ENCODE data around the gene ALG14. TPM values are rescaled to one million over a fixed set of nuclear protein-coding genes. Genes with fewer than 3 reads are reported as not detected.

ALG14 gene
- polyA plus RNA-seq, 1 of the 3 experiments (the other 2 are of a cell fraction) = 2.5 TPM

DNA sequence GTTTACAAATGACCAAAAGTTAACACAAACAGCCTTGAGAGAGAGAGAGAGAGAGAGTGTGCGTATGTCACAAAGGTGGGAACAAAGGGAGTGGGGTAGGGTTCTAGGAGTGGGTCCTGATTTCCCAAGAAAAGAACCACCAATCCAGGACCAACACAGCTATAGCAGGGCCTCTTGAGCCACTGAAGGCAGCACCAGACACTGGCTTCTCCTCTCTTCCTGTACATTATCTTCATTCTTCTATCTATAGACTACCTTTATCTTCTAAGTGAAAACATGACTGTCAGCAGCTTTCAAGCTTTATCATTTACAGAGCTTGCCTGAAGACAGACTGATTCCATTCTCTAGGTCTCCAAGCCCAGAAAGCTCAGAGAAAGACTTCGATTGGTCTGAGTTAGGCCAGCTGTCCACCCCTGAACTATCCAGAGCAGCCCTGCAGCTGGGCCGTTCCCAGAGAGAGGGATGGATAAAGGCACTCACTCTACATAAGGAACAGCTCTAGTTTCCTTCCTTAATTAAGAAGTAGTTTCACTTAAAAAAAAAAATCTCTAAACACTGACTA, 11.2 kb downstream of the ALG14 start:
- WGBS (ENCODE audit: low lambda C conversion rate) = 95% methylated on average over 3 of the region's 3 CpGs
- Histone ChIP-seq H3K9me2 (no peaks in the 10 kb centered on the region), H3K9ac (no peak overlapping the region), H3K79me2 (ENCODE audit: insufficient read depth) (no peaks in the 10 kb centered on the region), H4K20me1 (ENCODE audit: insufficient read depth) (no peaks in the 10 kb centered on the region), H3F3A (replicated peaks; ENCODE audit: insufficient read depth) (peaks cover 14% of the 10 kb centered on the region), H3K27me3 (ENCODE audit: insufficient read depth) (no peaks in the 10 kb centered on the region), H3K27ac (ENCODE audit: low read depth in 2 of 2, low read length in 1 of 2) (no peak overlapping the region), H3K4me2 (no peak overlapping the region), H2AFZ (ENCODE audit: low read depth) (no peak overlapping the region), H3K9me3 (no peaks in the 10 kb centered on the region), H3K4me3 (ENCODE audit: low read depth in 2 of 2, low read length in 1 of 2) (no peak overlapping the region), H3K36me3 (replicated peaks in 1 of 2; ENCODE audit: control insufficient read depth in 1 of 2, insufficient read depth in 2 of 2, low read length in 1 of 2) (peaks cover 6 to 19% of the 10 kb centered on the region in 2 experiments), H3K4me1 (ENCODE audit: control insufficient read depth in 1 of 2, insufficient read depth in 2 of 2, low read depth in 1 of 2, low read length in 1 of 2) (no peaks in the 10 kb centered on the region)
- POLR2A ChIA-PET = no interaction called here
- no peak for DNase-seq
- CTCF ChIA-PET = interaction anchor here (0.7 to 4.1 kb wide), 5 partner anchors 13 to 1026 kb away, joined by 3 to 13 read pairs (median 5); no protein-coding TSS in a partner anchor
- TF ChIP-seq POLR2AphosphoS5 (IDR thresholded peaks at IDR 0.05; ENCODE audit: low read depth, low read length) (no peak), RCOR1 (IDR thresholded peaks at IDR 0.05; ENCODE audit: low read length) (no peak), EZH2phosphoT487 (IDR thresholded peaks at IDR 0.05; ENCODE audit: borderline replicate concordance, low read depth) (no peak), SIN3A (IDR thresholded peaks at IDR 0.05; ENCODE audit: borderline replicate concordance, low read depth, low read length) (no peak)
- TF ChIP-seq, protein P1, sequence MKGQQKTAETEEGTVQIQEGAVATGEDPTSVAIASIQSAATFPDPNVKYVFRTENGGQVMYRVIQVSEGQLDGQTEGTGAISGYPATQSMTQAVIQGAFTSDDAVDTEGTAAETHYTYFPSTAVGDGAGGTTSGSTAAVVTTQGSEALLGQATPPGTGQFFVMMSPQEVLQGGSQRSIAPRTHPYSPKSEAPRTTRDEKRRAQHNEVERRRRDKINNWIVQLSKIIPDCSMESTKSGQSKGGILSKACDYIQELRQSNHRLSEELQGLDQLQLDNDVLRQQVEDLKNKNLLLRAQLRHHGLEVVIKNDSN (IDR thresholded peaks at IDR 0.05; ENCODE audit: borderline replicate concordance, low read depth) = no peak

DNA sequence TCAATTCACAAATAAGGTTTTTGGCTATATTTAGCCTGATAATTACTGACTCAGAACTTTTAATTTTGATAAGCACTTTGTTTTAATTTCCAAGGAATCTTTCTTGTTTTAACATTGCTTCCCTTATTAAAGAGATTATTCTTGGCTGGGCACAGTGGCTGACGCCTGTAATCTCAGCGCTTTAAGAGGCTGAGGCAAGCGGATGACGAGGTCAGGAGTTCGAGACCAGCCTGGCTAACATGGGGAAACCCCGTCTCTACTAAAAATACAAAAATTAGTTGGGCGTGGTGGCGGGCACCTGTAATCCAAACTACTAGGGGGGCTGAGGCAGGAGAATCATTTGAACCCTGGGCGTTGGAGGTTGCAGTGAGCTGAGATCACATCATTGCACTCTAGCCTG, 13.8 kb downstream of the ALG14 start:
- Histone ChIP-seq H3K27me3 (ENCODE audit: insufficient read depth) (no peaks in the 10 kb centered on the region), H3K27ac (ENCODE audit: low read depth in 2 of 2, low read length in 1 of 2) (peak overlapping the region in 1 of 2 experiments; percentile 16; a peak in 1 of 4 replicates), H3K4me2 (no peak overlapping the region), H3K4me3 (ENCODE audit: low read depth in 2 of 2, low read length in 1 of 2) (no peak overlapping the region), H3K9me2 (no peaks in the 10 kb centered on the region), H2AFZ (ENCODE audit: low read depth) (no peak overlapping the region), H3K79me2 (ENCODE audit: insufficient read depth) (no peaks in the 10 kb centered on the region), H3F3A (replicated peaks; ENCODE audit: insufficient read depth) (peaks cover 14% of the 10 kb centered on the region), H3K36me3 (replicated peaks in 1 of 2; ENCODE audit: control insufficient read depth in 1 of 2, insufficient read depth in 2 of 2, low read length in 1 of 2) (peaks cover 0 to 14% of the 10 kb centered on the region in 2 experiments), H4K20me1 (ENCODE audit: insufficient read depth) (no peaks in the 10 kb centered on the region), H3K9ac (no peak overlapping the region), H3K9me3 (no peaks in the 10 kb centered on the region), H3K4me1 (ENCODE audit: control insufficient read depth in 1 of 2, insufficient read depth in 2 of 2, low read depth in 1 of 2, low read length in 1 of 2) (no peaks in the 10 kb centered on the region)
- TF ChIP-seq, protein P2, sequence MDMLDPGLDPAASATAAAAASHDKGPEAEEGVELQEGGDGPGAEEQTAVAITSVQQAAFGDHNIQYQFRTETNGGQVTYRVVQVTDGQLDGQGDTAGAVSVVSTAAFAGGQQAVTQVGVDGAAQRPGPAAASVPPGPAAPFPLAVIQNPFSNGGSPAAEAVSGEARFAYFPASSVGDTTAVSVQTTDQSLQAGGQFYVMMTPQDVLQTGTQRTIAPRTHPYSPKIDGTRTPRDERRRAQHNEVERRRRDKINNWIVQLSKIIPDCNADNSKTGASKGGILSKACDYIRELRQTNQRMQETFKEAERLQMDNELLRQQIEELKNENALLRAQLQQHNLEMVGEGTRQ (IDR thresholded peaks at IDR 0.05; ENCODE audit: borderline replicate concordance, low read depth, low read length) = no peak
- TF ChIP-seq NFIC (IDR thresholded peaks at IDR 0.05; ENCODE audit: borderline replicate concordance) (no peak), FOXJ3 (CRISPR knock-in tag; IDR thresholded peaks at IDR 0.05) (no peak), RFX5 (IDR thresholded peaks at IDR 0.05; ENCODE audit: low read length) (no peak), FOXM1 (IDR thresholded peaks at IDR 0.05; ENCODE audit: low read depth) (no peak), RXRA (IDR thresholded peaks at IDR 0.05; ENCODE audit: borderline replicate concordance, low read depth) (no peak), MXI1 (IDR thresholded peaks at IDR 0.05; ENCODE audit: low read depth, low read length) (no peak), TCF12 (IDR thresholded peaks at IDR 0.05) (no peak), GATA2 (CRISPR knock-in tag; IDR thresholded peaks at IDR 0.05) (no peak), EZH2phosphoT487 (IDR thresholded peaks at IDR 0.05; ENCODE audit: borderline replicate concordance, low read depth) (no peak), TAF1 (IDR thresholded peaks at IDR 0.05; ENCODE audit: borderline replicate concordance, low read depth, low read length) (no peak), SMC3 (IDR thresholded peaks at IDR 0.05; ENCODE audit: low read depth, low read length) (no peak), CTCF (IDR thresholded peaks at IDR 0.05) (no peak)
- TF ChIP-seq, protein P3, sequence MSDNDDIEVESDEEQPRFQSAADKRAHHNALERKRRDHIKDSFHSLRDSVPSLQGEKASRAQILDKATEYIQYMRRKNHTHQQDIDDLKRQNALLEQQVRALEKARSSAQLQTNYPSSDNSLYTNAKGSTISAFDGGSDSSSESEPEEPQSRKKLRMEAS (IDR thresholded peaks at IDR 0.05; ENCODE audit: low read depth) = no peak
- TF ChIP-seq, protein P1 (IDR thresholded peaks at IDR 0.05; ENCODE audit: borderline replicate concordance, low read depth) = no peak
- TF ChIP-seq, protein P4, sequence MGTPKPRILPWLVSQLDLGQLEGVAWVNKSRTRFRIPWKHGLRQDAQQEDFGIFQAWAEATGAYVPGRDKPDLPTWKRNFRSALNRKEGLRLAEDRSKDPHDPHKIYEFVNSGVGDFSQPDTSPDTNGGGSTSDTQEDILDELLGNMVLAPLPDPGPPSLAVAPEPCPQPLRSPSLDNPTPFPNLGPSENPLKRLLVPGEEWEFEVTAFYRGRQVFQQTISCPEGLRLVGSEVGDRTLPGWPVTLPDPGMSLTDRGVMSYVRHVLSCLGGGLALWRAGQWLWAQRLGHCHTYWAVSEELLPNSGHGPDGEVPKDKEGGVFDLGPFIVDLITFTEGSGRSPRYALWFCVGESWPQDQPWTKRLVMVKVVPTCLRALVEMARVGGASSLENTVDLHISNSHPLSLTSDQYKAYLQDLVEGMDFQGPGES (IDR thresholded peaks at IDR 0.05; ENCODE audit: low read depth, low read length) = no peak
- ChIA-PET POLR2A (no interaction called here), CTCF (interaction anchor here (1.0 to 4.1 kb wide), 4 partner anchors 17 to 205 kb away, joined by 3 to 13 read pairs (median 3); no protein-coding TSS in a partner anchor)
- WGBS (ENCODE audit: low lambda C conversion rate) = 92% methylated on average over 9 of the region's 9 CpGs
- DNase-seq = no peak

Data from SK-N-SH (cell line).